Caco-2 (cell line): Measurements from ENCODE around the gene PRICKLE4. TPM values are rescaled to one million over a fixed set of nuclear protein-coding genes. Genes with fewer than 3 reads are reported as not detected.
"Not testable (repeated sequence)": the region's sequence is repeated elsewhere in the genome, so short reads cannot be mapped to it uniquely, and the experiment has no call there.

Source experiments
- BruUV-seq: library from RNA; stranded (reverse); fragments of 400-500 nt; replicated peaks from 2 replicates; lab custom pipeline; 2021; lab: Mats Ljungman, UMichigan
- CTCF ChIA-PET: fragments of 300-600 bp; sonication (Branson Sonifier 250); formaldehyde crosslinking; loops from one replicate; lab custom pipeline; 2022; ENCODE audit warnings: antibody characterized with exemption; lab: Charles Lee
- POLR2A ChIA-PET: fragments of 300-600 bp; sonication (Branson Sonifier 250); formaldehyde crosslinking; loops from one replicate; lab custom pipeline; 2022; ENCODE audit warnings: antibody characterized with exemption; lab: Charles Lee
- DNase-seq, 2 experiments: peaks; one replicate each; pipeline versions ENCODE4 v3.0.0 to v3.0.0-alpha.2; 2020 to 2022
- H3K27me3 ChIP-seq: replicated peaks from 2 replicates; pipeline ENCODE4 v1.6.0; 2011; ENCODE audit warnings: low read length; ENCODE audit not compliant: control insufficient read depth, insufficient read depth
- H3K36me3 ChIP-seq: 2 replicates; pipeline ENCODE4 v1.5.1; 2011; ENCODE audit warnings: low read length; ENCODE audit not compliant: control insufficient read depth, insufficient read depth
- H3K4me1 ChIP-seq: fragments of 250-450 bp; sonication (Bioruptor Pico); 2 replicates; pipeline ENCODE4 v1.5.1; 2020; ENCODE audit warnings: mild to moderate bottlenecking
- H3K4me3 ChIP-seq: 2 replicates; pipeline ENCODE4 v1.5.1; 2011; ENCODE audit warnings: low read depth, mild to moderate bottlenecking, control low read depth, low read length
- H3K9me3 ChIP-seq: fragments of 250-450 bp; sonication (Bioruptor Pico); 2 replicates; pipeline ENCODE4 v1.5.1; 2020; ENCODE audit warnings: mild to moderate bottlenecking, moderate library complexity
- H3K27ac Mint-ChIP-seq: one replicate; pipeline ENCODE4 v1.8.0; 2022; ENCODE audit warnings: mixed read lengths; ENCODE audit not compliant: unreplicated experiment
- H3K27me3 Mint-ChIP-seq: one replicate; pipeline ENCODE4 v1.8.0; 2022; ENCODE audit warnings: mixed read lengths; ENCODE audit not compliant: insufficient read depth, unreplicated experiment
- H3K36me3 Mint-ChIP-seq: one replicate; pipeline ENCODE4 v1.8.0; 2022; ENCODE audit warnings: mild to moderate bottlenecking, mixed read lengths; ENCODE audit not compliant: insufficient read depth, unreplicated experiment
- H3K4me1 Mint-ChIP-seq: one replicate; pipeline ENCODE4 v1.8.0; 2022; ENCODE audit warnings: low read depth, mixed read lengths; ENCODE audit not compliant: unreplicated experiment
- H3K4me3 Mint-ChIP-seq: one replicate; pipeline ENCODE4 v1.8.0; 2022; ENCODE audit warnings: mild to moderate bottlenecking, moderate library complexity, mixed read lengths; ENCODE audit not compliant: unreplicated experiment
- H3K9me3 Mint-ChIP-seq: one replicate; pipeline ENCODE4 v1.8.0; 2022; ENCODE audit warnings: mixed read lengths; ENCODE audit not compliant: unreplicated experiment
- CTCF ChIP-seq, 2 experiments: fragments of 200-600 bp in 1 of 2; IDR thresholded peaks; 1 replicate in 1 of 2; 2 replicates in 1 of 2; pipeline versions ENCODE4 v1.5.1 to v1.8.0; 2011 to 2022; ENCODE audit warnings: antibody characterized with exemption in 1 of 2, control low read depth in 1 of 2, inconsistent platforms in 1 of 2, low read depth in 1 of 2, low read length in 1 of 2, mild to moderate bottlenecking in 1 of 2, moderate library complexity in 1 of 2; ENCODE audit not compliant: insufficient read depth in 1 of 2, severe bottlenecking in 1 of 2, unreplicated experiment in 1 of 2
- intact Hi-C: fragments of 100-400 bp; cut with micrococcal nuclease; formaldehyde crosslinking; loops from one replicate; pipeline ENCODE4 v1.10.0; 2022; ENCODE audit not compliant: unreplicated experiment
- total RNA-seq: library from RNA; stranded (reverse); gene quantifications from 2 replicates; pipeline ENCODE4 v1.2.3, GENCODE V29; 2022

Gene PRICKLE4
- total RNA-seq, 1 experiment from 2014 or later, result 2.8 TPM

GRCh38 chr6:41805830-41806774 lies 25.5 kb downstream of the PRICKLE4 start:
- Histone ChIP-seq H3K9me3 (no peaks in the 10 kb centered on the region), H3K36me3 (no peaks in the 10 kb centered on the region), H3K27me3 (no peaks in the 10 kb centered on the region), H3K4me1 (no peaks in the 10 kb centered on the region), H3K4me3 (no peak overlapping the region)
- Mint-ChIP-seq H3K36me3 (peaks cover 7% of the 10 kb centered on the region), H3K4me3 (no peak overlapping the region), H3K27ac (no peak overlapping the region), H3K9me3 (no peaks in the 10 kb centered on the region), H3K4me1 (no peaks in the 10 kb centered on the region), H3K27me3 (no peaks in the 10 kb centered on the region)
- POLR2A ChIA-PET, result no interaction called here
- DNase-seq, result no peak
- intact Hi-C loops, result no loop called here
- CTCF ChIA-PET, result no interaction called here
- BruUV-seq, result no TSS peak
- no peak for TF ChIP-seq CTCF (IDR thresholded peaks at IDR 0.05; ENCODE audit: insufficient read depth in 1 of 2, low read depth in 1 of 2, low read length in 1 of 2, severe bottlenecking in 1 of 2, unreplicated experiment in 1 of 2)

DNA sequence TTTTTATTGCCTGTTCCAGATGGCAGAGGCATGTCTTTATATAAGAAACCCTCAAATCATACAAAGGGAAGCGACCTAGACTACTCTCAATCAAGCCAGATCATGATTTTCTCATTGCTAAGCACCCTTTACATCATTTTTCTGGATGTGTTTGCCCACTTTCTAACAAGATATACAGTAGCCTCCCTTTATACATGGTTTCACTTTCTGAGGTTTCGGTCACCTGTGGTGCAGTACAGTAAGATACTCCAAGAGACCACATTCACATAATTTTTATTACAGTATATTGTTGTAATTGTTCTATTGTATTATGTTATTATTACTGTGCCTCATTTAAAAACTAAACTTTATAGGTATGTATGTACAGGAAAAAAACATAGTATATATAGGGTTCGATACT lies 30.5 kb downstream of the PRICKLE4 start:
- H3K27me3 Mint-ChIP-seq, result no peaks in the 10 kb centered on the region
- no TSS peak for BruUV-seq
- H3K36me3 Mint-ChIP-seq, result peaks cover 7% of the 10 kb centered on the region
- H3K4me1 Mint-ChIP-seq, result no peaks in the 10 kb centered on the region
- Histone ChIP-seq H3K27me3 (no peaks in the 10 kb centered on the region), H3K9me3 (no peaks in the 10 kb centered on the region), H3K4me1 (no peaks in the 10 kb centered on the region), H3K4me3 (no peak overlapping the region), H3K36me3 (no peaks in the 10 kb centered on the region)
- no peak overlapping the region for H3K4me3 Mint-ChIP-seq
- POLR2A ChIA-PET, result no interaction called here
- no peak for TF ChIP-seq CTCF (IDR thresholded peaks at IDR 0.05; ENCODE audit: insufficient read depth in 1 of 2, low read depth in 1 of 2, low read length in 1 of 2, severe bottlenecking in 1 of 2, unreplicated experiment in 1 of 2)
- CTCF ChIA-PET, result no interaction called here
- no peak overlapping the region for H3K27ac Mint-ChIP-seq
- no peaks in the 10 kb centered on the region for H3K9me3 Mint-ChIP-seq
- no peak for DNase-seq
- intact Hi-C loops, result no loop called here

- H3K36me3 Mint-ChIP-seq, BruUV-seq, H3K4me1 ChIP-seq, H3K36me3 ChIP-seq, H3K27me3 ChIP-seq, H3K9me3 Mint-ChIP-seq, POLR2A ChIA-PET, H3K4me1 Mint-ChIP-seq, intact Hi-C loops, H3K4me3 ChIP-seq, H3K27ac Mint-ChIP-seq, H3K9me3 ChIP-seq, H3K4me3 Mint-ChIP-seq, H3K27me3 Mint-ChIP-seq, CTCF ChIA-PET, DNase-seq: not testable (repeated sequence)
Measured at GRCh38 chr6:41811946-41812345, 31.4 kb downstream of the PRICKLE4 start.
